ENCODE results near the gene HEATR5A. TPM values are rescaled to one million over a fixed set of nuclear protein-coding genes. Genes with fewer than 3 reads are reported as not detected.

HEATR5A gene
- total and polyA plus RNA-seq, 2 of the 13 experiments (the other 11 are each of a cell fraction or from before 2014, with no cell fraction given): 36.4 to 105 TPM

DNA sequence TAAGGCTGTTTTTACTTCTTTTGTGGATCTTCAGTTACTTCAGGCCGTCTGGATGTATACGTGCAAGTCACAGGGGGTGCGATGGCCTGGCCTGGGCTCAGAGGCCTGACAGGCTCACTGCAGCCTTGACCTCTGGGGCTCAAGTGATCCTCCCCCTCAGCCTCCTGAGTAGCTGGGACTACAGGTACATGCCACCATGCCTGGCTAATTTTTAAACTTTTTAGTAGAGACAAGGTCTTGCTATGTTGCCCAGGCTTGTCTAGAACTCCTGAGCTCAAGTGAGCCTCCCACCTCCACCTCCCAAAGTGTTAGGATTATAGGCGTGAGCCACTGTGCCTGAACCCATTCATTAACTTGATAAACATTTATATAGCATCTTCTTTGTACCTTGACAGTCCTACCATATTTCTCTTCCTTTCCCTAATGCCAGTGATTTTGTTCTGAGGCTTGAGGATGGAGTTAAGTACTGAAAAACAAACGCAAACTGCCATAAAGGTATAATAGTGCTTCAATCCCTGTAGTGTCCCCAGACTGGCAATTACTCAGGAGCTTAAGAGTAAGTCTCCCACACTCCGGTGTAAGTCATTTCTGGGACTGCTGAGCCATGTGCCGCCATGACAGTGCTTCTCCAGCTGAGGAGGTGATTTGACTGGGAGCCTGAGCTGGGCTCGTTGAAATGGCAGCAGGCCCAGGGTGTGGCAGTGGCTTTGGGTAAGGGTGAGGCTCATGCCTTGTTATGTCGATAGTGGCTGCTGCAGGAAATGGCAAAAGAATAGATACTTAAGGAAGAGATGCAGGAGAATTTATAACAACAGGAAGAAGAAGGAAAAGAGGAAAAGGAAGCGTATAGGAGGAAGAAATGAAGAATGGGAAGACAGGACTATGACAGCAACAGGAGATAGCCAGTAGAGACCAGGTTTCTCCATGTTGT, 169.1 kb downstream of the HEATR5A start (continued):
- TF ChIP-seq PHF5A (CRISPR knock-in tag; IDR thresholded peaks at IDR 0.05; ENCODE audit: low read depth, unreplicated experiment) (no peak), MIER2 (CRISPR knock-in tag; IDR thresholded peaks at IDR 0.05) (0 out of 2 replicates have a peak, but pooled peaks have one; percentile 12), HDAC1 (CRISPR knock-in tag; IDR thresholded peaks at IDR 0.05) (peak; percentile 54; the same call in 1 of the 2 replicates), GPN1 (CRISPR knock-in tag; IDR thresholded peaks at IDR 0.05; ENCODE audit: borderline replicate concordance) (no peak), SIX1 (CRISPR knock-in tag; IDR thresholded peaks at IDR 0.05; ENCODE audit: borderline replicate concordance) (no peak), DPF2 (CRISPR knock-in tag; IDR thresholded peaks at IDR 0.05; ENCODE audit: borderline replicate concordance, low read depth) (no peak), RXRA (CRISPR knock-in tag; IDR thresholded peaks at IDR 0.05) (peak; percentile 67; the same call in 1 of the 2 replicates), ARHGAP35 (CRISPR knock-in tag; IDR thresholded peaks at IDR 0.05; ENCODE audit: borderline replicate concordance) (peak; percentile 16; the same call in 1 of the 2 replicates), ADNP (CRISPR knock-in tag; IDR thresholded peaks at IDR 0.05) (peak; percentile 94), ZNF766 (CRISPR knock-in tag; IDR thresholded peaks at IDR 0.05; ENCODE audit: borderline replicate concordance) (peak; percentile 58; the same call in 1 of the 2 replicates), NBN (conservative IDR thresholded peaks at IDR 0.05) (no peak), SRF (IDR thresholded peaks at IDR 0.05; ENCODE audit: low read depth, low read length) (no peak), NFIC (IDR thresholded peaks at IDR 0.05; ENCODE audit: low read length) (no peak), ZSCAN30 (CRISPR knock-in tag; IDR thresholded peaks at IDR 0.05) (peak; percentile 79; the same call in 1 of the 2 replicates), ZBTB38 (CRISPR knock-in tag; IDR thresholded peaks at IDR 0.05) (0 out of 2 replicates have a peak, but pooled peaks have one; percentile 28), ZNF235 (CRISPR knock-in tag; IDR thresholded peaks at IDR 0.05; ENCODE audit: borderline replicate concordance) (no peak), ARNTL (CRISPR knock-in tag; IDR thresholded peaks at IDR 0.05) (0 out of 2 replicates have a peak, but pooled peaks have one; percentile 30), HHEX (CRISPR knock-in tag; IDR thresholded peaks at IDR 0.05) (peak; percentile 21; the same call in 1 of the 2 replicates), PPARG (CRISPR knock-in tag; conservative IDR thresholded peaks at IDR 0.05) (peak; percentile 58), ZNF703 (CRISPR knock-in tag; IDR thresholded peaks at IDR 0.05; ENCODE audit: borderline replicate concordance) (no peak), KAT7 (CRISPR knock-in tag; IDR thresholded peaks at IDR 0.05; ENCODE audit: borderline replicate concordance) (peak; percentile 67; the same call in 1 of the 2 replicates), ZFP41 (CRISPR knock-in tag; IDR thresholded peaks at IDR 0.05; ENCODE audit: borderline replicate concordance) (0 out of 2 replicates have a peak, but pooled peaks have one; percentile 27), IKZF1 (IDR thresholded peaks at IDR 0.05) (0 out of 2 replicates have a peak, but pooled peaks have one; percentile 43)
- TF ChIP-seq, protein P1, sequence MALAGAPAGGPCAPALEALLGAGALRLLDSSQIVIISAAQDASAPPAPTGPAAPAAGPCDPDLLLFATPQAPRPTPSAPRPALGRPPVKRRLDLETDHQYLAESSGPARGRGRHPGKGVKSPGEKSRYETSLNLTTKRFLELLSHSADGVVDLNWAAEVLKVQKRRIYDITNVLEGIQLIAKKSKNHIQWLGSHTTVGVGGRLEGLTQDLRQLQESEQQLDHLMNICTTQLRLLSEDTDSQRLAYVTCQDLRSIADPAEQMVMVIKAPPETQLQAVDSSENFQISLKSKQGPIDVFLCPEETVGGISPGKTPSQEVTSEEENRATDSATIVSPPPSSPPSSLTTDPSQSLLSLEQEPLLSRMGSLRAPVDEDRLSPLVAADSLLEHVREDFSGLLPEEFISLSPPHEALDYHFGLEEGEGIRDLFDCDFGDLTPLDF (CRISPR knock-in tag; IDR thresholded peaks at IDR 0.05): no peak
- TF ChIP-seq, protein P2, sequence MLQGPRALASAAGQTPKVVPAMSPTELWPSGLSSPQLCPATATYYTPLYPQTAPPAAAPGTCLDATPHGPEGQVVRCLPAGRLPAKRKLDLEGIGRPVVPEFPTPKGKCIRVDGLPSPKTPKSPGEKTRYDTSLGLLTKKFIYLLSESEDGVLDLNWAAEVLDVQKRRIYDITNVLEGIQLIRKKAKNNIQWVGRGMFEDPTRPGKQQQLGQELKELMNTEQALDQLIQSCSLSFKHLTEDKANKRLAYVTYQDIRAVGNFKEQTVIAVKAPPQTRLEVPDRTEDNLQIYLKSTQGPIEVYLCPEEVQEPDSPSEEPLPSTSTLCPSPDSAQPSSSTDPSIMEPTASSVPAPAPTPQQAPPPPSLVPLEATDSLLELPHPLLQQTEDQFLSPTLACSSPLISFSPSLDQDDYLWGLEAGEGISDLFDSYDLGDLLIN (CRISPR knock-in tag; IDR thresholded peaks at IDR 0.05; ENCODE audit: borderline replicate concordance): no peak
- TF ChIP-seq, protein P3, sequence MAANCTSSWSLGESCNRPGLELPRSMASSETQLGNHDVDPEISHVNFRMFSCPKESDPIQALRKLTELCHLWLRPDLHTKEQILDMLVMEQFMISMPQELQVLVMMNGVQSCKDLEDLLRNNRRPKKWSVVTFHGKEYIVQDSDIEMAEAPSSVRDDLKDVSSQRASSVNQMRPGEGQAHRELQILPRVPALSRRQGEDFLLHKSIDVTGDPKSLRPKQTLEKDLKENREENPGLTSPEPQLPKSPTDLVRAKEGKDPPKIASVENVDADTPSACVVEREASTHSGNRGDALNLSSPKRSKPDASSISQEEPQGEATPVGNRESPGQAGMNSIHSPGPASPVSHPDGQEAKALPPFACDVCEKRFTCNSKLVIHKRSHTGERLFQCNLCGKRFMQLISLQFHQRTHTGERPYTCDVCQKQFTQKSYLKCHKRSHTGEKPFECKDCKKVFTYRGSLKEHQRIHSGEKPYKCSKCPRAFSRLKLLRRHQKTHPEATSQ (CRISPR knock-in tag; IDR thresholded peaks at IDR 0.05; ENCODE audit: borderline replicate concordance): peak; percentile 61; the same call in 1 of the 2 replicates
